ENCODE measurements around the gene TNFSF4.
"Not testable (repeated sequence)": the region's sequence is repeated elsewhere in the genome, so short reads cannot be mapped to it uniquely, and the experiment has no call there.

Gene TNFSF4

DNA sequence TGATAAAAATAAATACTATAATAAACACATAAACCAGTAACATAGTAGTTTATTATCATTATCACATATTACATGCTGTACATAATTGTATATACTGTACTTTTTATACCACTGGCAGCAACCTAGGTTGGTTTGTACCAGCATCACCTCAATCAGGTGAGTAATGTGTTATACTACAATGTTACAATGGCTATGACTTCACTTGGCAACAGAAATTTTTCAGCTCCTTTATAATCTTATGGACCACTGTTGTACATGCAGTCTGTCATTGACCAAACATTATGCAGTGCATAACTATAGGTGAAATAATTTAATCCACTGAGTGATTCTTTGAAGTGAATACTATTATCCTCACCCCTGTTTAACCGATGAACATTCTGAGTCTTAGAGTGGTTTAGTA, 44.5 kb downstream of the TNFSF4 start:
- DNase-seq: no peak

DNA sequence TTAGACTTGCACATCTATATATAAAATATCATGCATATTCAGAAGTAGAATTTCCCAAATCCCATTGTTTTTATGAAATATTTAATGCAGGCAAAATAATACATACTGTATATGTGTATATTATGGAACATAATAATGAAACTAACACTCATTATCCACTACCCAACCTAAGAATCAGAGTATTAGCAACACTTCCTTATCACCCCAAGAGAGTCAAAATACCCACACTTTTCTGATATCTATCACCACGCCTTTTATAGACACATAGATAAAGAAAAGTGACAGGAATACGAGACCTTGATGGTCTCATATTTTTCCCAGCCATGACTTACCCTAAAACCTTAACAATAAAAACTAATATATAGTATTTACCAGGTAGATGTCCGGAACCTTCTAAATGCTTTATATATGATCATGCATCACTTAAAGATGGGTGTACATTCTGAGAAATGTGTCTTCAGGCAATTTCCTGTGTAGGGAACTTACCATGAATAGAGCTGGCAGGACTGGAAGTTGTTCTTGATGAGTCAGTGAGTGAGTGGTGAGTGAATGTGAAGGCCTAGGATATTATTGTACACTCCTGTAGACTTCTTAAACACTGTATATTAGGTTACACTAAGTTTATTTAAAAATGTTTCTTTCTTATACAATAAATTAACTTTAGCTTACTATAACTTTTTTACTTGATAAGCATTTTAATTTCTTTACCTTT, 45.5 kb downstream of the TNFSF4 start:
- DNase-seq: no peak

DNA sequence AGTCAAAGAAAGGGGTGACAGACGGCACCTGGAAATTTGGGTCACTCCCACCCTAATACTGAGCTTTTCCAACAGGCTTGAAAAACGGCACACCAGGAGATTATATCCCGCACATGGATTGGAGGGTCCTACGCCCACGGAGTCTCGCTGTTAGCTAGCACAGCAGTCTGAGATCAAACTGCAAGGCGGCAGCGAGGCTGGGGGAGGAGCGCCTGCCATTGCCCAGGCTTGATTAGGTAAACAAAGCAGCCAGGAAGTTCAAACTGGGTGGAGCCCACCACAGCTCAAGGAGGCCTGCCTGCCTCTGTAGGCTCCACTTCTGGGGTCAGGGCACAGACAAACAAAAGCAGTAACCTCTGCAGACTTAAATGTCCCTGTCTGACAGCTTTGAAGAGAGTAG, 53.2 kb downstream of the TNFSF4 start:
- DNase-seq: not testable (repeated sequence)

GRCh38 chr1:173153503-173153902, 53.6 kb downstream of the TNFSF4 start:
- DNase-seq: no peak

- no peak for DNase-seq
These were observed 54.5 kb downstream of the TNFSF4 start for GRCh38 chr1:173152598-173152997.

- no peak for DNase-seq
These were observed 56.3 kb downstream of the TNFSF4 start for GRCh38 chr1:173150795-173151194.

DNA sequence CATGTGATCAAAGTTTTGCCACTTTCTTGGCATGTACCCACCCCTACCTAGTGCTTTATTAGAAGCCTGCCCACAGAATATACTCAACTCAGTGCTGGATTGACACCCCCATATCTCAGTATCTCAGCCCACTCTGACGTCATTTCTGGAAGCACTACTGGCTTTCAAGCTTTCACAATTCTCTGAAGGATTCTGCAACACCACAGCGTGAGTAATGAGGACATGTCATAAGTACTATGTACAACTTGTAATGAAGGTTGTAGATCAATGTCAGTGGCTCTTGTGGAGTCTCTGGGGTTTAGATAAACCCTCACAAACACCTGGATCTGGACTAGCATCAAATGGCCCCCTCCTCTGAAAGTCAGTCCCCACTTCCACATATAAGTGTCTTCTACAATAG, 57.2 kb downstream of the TNFSF4 start:
- no peak for DNase-seq

- DNase-seq: no peak
These were observed 58.2 kb downstream of the TNFSF4 start for GRCh38 chr1:173148971-173149370.

GRCh38 chr1:173148545-173148944, 58.6 kb downstream of the TNFSF4 start:
- DNase-seq: no peak

- no peak for DNase-seq
These were observed 66.4 kb downstream of the TNFSF4 start for GRCh38 chr1:173140733-173141132.

DNA sequence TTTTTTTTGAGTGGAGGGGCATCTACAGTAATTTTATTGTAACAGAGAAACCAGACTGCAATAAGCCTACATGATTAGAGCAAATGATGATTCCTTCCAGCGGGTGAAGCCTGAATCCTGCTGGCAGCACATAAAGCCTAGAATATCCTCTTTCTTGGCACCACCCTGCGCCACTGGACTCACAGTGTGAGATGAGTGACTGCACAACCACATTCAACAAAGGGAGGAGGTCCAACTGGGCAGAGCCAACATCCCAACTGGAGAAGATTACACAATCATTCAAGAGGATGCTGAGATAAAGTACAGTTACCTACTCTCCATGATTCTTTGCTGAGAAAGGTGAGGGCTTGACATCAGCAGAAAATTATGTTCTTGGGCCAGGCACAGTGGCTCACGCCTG, 67.4 kb downstream of the TNFSF4 start:
- DNase-seq: no peak

- DNase-seq: no peak
These were observed 69.9 kb downstream of the TNFSF4 start for GRCh38 chr1:173137107-173137706.

- no peak for DNase-seq
These were observed 72.3 kb downstream of the TNFSF4 start for GRCh38 chr1:173134800-173135199.

- DNase-seq: no peak
These were observed 73.1 kb downstream of the TNFSF4 start for GRCh38 chr1:173134029-173134428.

All from femur (tissue), 1 donor.